ENCODE results near the gene PIK3R1.

Gene PIK3R1

DNA sequence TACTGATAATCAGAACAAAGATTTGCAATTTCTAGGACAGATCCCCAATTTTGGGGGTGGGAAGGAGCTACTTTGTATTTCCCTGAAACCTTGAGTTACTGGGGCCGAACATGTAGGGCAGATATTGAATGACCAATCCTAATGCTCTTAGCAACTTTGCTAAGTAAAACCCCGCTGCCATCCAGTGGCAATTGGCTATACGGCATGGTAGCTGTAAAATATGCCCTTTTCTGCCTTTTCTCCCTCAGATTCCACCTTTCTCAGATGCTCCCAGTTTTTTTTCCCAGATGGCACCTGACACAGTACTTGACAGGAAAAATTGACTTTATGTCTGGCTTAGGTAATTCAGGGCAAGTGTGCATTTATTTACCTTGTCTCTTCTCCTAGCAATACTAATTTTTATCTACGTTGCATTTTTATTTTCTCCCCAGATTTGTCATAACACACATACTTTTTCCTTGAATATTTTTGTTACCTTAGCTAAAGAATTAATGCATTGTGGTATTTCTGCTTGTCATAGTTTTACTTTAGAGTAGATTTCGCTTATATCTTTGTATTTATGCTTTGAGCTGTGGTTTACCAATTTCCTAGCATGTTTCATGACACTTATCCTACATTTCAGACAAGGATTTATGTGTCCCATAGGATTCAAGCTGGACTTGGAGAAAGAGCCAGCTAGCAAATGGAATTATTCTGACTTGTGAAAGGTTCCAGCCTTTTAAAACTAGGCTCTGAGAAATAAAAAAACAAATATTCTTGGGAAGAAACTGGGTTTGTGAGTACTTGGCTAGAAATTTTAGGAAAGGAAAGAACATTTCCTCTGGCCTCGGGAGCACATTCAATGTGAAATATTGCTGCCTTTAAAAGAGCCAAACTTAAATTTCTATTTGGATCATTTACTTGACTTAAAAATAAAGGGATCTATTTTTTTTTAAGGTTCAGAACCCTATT, 37.4 kb downstream of the PIK3R1 start:
- DNase-seq (ENCODE audit: low read depth), result peak; percentile 26

DNA sequence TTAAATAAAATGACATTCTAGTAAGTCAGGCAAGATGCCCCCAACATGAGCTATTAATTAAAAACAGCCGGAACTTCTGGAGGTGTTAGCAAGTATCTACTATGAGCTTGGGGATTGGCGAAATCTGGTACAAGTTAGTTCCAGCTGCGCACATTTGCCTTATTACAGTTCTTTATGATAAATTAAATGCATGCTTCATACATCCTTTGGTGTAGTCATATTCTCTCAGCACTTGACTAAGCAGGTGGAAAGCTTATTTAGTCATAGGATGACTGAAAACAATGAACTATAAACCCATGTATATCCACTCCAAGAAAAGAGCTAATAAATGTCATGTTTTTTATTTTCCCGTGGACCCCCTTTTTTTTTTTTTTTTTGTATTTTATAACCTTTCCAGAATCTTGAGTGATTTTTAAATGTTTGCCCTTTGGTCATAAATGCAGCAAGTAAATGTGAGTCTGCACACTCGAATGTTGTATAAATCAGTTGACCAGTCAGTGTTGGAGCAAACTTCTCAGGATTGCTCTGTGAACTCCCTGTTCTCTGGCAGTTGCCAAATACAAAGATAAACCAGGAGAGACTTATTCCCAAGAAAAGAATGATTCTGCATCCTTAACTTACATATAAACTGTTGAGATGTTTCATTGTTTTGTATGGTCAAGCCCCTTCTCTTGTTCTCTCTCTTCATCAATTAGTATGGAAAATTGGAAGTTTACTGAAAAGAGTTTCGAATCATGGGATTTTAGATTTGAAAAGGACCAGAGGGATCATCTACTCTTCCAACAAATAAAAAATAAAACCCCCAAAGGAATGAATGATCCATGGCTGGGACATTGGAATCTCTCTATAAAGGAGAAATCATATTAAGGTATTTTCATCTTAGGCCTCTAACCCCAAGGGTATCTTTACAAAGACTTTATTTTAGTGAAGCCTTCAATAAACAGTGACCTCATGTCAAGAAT, 38.3 kb downstream of the PIK3R1 start:
- no peak for DNase-seq (ENCODE audit: low read depth)

DNA sequence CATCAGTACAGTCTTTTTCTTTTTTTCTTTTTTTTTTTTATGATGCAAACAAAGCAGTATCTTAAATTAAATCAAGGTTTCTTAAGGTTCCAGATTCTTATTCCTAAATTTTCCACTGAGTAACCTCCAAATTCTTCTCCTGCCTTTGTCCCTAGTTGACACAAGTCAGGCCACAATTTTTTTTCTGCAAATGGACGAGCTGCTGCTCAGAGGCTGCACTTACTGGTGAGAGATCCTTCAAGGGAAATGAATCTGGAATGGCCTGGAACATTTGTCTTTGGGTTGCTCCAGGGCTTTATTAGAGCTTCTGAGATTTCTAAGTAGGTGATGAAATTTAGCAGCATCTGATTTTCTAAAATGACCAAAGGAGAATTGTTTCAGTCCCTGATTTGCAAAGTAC, 39.3 kb downstream of the PIK3R1 start:
- no peak for DNase-seq (ENCODE audit: low read depth)

DNA sequence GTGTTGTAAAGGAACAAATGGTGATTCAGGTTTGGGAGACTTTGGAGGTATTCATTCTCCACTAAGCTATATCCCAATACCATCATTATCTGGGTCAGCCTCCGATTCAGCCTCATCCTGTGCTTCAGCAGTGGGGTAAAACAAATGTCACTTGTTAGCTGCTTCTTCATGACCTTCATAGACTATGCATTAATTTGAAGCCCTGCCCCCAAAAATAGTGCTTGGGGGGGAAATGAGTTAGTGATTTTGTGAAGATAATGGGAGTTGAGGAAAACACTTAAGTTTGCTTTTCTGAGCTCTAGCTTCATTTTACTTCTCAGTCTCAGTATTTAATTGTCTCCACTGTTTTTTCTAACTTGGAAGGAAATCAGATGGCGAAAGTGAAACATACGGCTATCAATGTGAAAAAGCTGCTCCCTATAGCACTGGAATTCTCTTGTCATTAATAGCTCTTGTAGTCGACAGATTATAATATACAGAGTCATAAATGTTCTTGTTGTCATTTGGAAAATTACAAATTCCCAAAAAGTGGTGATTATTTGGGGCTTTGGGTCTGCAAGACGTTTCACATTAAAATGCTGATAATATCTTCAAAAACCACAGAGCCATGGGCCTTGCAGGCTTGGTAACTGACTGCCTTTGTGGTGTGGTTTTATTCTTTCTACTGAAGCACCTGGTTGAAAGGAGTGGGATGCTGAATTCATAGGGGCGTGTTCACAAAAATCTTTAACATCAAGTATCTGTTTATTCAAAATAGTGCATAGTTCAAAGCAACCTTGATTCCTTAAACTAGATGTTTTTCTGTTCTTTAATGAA, 40.0 kb downstream of the PIK3R1 start:
- no peak for DNase-seq (ENCODE audit: low read depth)

DNA sequence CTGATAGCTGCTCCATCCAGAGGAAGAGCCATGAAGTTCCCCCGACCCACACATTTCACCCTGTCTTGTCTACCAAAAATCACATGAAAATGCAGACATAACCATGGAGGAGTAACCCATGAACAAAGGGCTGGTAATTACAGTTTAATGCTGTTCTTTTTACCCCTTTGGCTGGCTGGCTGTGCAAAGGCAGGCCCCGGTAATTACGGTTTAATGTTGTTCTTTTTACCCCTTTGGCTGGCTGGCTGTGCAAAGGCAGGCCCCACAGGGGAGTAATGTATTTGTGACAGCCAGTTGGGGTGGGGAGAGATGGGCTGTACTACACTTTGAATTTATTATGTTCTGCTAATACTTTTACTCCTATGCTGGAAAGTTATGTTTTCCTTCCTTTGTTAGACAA, 41.7 kb downstream of the PIK3R1 start:
- no peak for DNase-seq (ENCODE audit: low read depth)

DNA sequence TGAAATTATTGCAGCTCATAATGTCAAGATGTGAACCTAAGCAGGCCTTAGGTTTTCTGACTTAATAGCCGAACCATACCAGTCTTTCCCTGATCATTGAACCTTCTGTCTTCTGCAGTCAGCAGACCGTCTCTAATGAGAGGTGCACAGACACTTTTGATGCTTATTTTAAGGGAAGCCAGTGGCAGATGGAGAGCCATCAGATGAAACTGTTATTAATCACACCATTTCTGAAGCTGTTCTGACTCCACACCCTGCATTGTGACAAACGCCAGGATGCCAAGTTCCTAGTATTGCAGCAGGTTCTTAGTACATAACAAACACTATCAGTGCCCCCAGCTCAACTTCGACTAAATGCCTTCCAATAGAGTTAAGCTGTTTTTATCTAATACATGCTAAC, 43.0 kb downstream of the PIK3R1 start:
- no peak for DNase-seq (ENCODE audit: low read depth)

DNA sequence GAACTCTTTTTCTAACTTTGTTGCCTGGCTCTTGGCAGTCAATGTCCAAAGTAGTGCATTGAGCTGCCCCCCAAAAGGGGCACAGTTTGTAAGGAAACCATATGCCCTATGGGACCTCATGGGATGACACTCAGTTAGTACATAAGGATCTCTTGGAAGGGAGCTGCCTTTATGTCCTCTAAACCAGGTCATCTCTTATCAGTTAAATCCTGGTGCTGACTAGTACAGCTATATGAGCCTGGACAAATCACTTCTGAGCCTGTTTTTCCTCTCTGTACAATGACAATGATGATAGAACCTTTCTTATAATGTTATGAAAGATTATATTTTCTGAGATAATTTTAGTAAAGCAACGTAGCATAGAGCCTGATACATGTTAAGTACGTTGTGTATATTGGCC, 44.1 kb downstream of the PIK3R1 start:
- DNase-seq (ENCODE audit: low read depth), result no peak

DNA sequence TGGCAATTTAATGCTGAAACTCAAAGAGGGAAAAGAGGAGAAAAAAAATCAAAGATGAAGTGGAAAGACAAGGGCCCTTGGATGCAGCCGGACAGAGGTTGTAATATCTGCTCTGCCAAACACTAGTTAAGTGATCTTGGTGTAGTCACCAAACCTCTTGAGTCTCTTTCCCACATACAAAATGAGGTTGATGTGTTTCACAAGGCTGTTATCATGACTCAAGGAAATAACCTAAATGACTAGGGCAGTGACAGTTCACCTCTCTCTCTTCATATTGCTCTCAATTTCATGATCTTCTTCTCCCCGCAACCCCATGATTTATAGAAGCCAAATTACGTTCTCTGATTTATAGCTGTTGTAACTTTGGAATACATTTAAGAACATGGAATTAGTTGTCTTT, 44.9 kb downstream of the PIK3R1 start:
- DNase-seq (ENCODE audit: low read depth), result no peak

DNA sequence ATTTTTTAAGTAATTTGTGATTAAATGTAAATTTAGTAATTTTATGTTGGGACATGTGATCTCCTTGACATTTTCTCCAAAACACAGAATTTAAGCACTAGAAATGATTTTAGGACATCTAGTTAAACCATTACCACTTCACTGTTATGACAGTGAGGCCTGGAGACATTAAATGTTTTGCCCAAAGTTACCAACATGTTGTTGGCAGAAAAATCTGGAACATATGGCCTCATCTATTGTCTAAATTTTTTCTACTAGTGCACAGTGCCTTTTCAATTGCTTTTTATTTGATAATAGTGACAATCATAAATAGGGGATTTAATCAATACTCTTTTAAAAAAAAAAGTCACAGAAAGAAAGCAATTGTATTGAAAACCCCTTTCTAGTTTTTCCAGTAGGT, 45.6 kb downstream of the PIK3R1 start:
- no peak for DNase-seq (ENCODE audit: low read depth)

DNA sequence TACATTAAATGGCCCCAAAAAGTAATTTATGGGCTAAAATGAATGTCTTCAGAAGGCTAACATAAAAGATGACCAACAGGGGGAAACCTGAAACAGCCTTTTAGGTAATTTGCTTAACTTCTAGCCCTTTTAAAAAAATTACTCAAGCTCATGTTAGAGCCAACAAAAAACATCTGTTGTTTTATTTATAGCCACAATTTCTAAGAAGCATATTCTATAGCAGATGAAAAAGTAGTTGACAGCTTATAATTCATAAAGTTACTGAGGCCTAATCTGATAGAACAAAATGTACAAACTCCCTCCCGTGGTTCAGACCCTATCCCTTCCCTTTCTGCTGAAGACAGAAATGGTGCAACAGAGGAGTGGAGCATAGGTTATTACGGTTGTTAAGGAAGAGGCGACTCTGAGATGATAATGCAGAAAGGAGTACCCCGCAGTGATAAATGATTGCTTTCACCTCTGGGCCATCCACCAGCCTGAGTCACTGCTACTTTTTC, 46.1 kb downstream of the PIK3R1 start:
- no peak for DNase-seq (ENCODE audit: low read depth)

DNA sequence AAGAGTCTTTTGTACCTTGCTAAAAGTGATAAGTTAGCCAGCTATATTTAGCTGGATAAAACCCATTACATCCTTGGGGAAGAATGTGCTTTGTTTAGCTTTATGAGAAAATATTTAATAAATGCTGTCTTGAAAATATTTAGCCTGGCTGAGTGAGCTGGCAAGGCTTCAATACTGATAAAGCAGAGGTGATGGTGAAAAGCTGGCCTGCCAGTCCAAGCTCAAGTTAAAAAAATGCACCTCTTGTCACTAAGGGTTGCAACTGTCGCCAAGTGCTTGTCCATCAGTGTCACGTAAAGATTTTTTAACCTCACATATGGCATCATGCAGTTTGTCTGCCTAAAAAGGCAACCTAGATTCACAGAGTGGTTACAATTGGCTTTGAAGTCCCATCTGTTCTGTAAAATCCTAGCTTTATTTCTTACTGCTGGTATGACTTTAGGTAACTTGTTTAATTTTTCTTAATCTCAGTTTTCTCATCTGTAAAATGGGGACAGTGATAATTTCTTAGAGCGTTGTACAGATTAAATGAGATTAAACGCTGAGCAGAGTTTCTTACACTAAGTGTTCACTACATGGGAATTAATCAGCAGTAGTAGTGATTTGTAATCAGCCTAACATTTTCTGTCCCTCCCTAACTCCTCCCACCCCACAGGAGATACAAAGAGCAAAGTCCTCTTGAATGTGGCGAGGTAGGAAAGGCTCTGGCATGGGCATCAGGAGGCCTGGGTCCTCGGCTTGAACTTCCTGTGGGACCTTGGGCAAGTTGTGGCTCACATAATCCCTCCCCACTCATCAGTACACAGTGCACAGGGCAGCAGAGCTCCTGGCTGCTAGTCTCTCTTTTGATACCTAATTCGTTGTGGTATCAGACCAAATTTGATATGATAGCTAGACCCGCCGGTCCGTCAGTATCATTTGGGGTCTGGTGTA, 48.7 kb downstream of the PIK3R1 start:
- DNase-seq (ENCODE audit: low read depth), result no peak

DNA sequence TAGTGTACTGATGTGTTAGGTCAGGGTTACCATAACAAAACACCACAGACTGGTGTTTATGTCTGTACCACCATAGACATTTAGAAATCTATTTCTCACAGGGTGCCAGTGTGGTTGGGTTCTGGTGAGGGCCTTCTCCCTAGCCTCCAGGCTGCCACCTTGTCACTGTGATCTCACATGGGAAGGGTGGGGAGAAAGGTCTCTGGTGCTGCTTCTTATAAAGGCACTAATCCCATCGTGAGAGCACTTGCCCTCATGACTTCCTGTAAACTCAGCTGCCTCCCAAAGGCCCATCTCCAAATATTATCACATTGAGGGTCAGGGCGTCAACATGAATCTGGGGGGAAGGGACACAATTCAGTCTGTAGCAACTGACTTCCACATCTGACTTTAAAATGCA, 49.8 kb downstream of the PIK3R1 start:
- no peak for DNase-seq (ENCODE audit: low read depth)

DNA sequence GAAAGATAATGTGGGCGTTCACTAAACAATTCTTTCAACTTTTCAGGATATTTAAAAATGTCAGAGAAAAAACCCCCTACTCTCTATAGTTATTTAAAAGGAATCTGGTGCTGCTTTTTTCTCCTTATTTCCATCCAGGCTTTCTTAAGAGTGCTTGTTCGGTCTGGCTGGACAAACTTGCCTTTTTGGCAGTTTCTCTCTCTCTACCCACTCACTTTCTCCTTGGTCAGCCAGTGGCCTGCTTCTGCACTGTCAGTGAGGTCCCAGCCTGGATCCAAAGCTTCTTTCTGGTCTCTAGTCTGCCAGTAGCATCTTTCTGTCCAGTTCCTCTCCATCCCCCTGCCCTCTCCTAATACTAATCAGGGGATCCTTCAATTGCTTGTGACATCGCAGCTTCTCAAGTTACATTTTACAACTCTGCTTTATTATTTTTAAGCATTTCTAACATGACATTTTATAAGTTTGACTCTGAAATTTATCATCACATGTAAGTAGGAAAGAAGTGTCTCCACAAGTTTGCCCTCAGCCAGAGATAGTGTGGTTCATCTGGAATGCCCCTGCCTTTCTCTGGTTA, 50.4 kb downstream of the PIK3R1 start:
- DNase-seq (ENCODE audit: low read depth), result no peak

DNA sequence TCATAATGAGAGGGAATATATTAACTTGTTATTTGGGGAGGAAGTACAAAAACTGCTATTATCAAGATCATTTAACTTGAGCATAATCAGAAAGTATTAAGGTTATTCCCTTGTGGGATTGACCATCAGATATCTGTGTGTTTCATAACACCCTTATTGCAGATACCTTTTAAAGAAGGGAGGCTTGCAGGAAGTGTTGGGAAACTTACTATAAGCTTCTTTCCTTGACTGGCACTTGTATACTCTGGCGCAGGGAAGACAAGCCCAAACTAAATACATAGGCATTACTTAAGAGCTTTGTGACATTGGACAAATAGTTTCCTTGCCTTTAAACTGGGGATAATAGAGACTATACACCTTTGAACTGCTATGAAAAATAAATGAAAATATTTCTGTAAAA, 50.9 kb downstream of the PIK3R1 start:
- DNase-seq (ENCODE audit: low read depth), result no peak

DNA sequence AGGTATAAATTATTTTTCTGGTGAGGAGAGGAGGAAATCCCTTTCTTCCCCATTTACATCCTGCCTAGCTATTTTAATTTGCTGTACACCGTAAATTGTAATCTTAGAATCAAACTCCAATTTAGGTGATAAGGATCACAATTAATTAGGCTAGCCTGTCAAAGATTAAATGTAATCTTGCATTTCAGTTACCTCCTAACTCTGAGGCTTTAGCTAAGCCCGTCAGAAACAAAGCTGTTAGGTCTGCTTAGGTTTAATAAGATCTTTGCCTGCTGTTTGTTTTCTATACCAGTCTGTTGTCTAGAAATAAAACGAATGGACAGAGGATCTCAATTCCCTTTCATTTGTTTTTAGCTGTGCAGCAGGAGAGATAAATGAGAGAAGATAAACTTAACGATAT, 51.5 kb downstream of the PIK3R1 start:
- no peak for DNase-seq (ENCODE audit: low read depth)

DNA sequence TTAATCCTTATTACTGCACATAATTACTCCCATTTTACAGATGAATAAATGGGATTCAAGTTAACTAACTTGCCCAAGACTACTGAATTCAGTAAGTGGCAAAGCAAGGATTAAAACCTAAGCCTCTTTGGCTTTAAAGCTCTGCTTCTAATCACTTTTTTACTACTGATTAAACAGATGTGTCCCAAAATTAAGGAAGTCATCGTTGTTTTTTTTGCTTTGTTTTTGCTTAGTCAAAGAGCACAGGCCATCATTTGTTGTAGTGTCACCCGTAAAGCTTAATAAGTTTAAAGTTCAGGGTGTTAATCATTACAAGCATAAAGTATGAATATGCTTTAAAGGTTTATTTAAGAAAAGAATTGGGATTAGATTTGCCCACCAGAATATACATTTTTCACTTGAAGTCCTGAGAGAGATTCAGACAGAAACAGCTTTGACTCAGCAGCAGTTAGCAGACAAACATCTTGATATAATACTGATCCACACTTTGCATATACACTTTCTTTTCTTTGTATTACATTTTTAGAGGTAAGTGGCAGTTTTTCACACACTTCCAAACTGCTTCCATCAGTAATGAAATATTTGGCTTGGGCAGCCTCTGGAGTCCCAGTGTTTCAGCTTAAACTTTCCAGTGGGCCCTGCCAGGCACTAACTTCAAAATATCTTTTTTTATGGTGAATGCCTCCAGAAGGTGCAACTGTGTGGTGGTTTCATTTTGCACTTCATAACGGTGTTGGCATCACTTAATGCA, 52.7 kb downstream of the PIK3R1 start:
- DNase-seq (ENCODE audit: low read depth), result no peak

DNA sequence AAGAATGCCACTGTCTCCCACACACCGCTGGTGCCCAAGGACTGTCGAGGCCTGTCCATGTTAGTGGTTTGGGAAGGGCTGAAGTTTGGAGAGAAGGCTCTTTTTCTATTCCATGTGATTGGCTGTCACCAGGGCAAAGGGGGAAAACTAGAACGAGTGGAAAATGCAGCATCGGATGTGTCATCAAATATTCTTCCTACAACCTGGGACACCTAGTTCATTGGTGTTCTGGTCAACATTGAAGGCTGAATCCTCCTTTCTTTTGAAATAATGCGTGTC, 53.2 kb downstream of the PIK3R1 start:
- no peak for DNase-seq (ENCODE audit: low read depth)

DNA sequence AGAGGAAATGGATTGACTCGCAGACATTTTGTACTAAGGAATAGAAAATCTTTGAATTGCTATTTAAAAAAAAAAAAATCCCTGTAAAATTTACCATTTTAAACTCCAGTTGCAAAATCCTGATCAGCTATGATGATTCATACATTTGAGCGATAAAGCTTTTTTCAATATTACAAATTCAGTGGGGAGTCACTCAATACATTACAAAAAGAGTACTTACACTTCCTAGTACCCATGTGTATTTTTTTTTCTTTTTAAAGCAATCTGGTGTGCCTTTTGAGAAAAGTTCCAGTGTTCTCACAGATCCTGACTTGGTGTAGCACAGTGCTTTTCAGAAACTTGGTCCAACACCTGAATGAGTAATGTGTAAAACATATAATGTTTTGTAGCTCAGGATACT, 54.3 kb downstream of the PIK3R1 start:
- DNase-seq (ENCODE audit: low read depth), result no peak

DNA sequence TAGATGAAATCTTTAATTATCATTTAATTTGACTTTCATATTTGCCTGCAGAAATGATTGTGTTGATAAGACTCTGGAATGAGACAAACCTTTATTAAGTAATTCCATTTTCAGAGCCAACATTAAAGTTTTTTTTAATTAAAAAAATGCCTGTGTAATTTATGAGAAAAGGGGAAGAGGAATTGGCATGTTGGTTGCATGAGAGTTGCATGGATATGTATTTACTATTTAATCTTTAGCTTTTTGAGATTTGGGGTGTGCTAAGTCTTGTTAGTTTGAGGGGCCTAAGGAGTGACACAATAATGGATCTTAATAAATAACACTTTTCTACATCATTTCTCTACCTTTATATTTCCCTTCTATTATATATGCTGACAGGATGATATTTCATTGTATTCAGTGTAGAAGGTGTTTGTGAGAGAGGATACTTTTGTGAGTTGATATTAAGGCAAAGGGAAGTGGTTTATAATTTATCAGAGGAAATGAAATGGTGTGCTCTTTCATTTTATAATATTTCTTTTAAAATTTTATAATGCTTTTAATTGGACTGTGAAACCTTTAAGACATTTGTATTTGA, 54.9 kb downstream of the PIK3R1 start:
- no peak for DNase-seq (ENCODE audit: low read depth)

DNA sequence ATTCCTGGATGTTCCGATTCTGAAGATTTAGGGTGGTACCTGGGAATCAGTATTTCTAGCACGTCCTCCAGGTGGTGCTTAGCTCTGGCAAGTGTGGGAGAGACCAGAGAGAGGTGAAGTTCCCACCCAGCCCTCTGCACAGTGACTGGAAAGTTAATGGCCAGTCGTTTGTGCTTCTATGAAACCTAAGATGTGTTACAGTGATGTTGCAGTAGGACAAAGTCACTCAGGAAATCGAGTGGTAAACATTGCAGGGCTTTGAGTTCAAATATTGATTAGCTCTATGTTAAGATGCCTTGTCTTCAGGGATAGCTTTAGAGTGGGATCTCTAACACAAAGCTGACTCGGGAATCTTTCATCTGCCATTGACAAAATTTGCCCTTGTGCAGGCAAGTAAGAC, 55.6 kb downstream of the PIK3R1 start:
- no peak for DNase-seq (ENCODE audit: low read depth)

All from stimulated activated CD8-positive, alpha-beta memory T cell treated with anti-CD3 and anti-CD28 coated beads, Interleukin-4, amount 100 ng/mL, for 24 hours (primary cell).